Measurements from ENCODE around the gene BCAS3.
"Not testable (repeated sequence)": the region's sequence is repeated elsewhere in the genome, so short reads cannot be mapped to it uniquely, and the experiment has no call there.

The BCAS3 gene

DNA sequence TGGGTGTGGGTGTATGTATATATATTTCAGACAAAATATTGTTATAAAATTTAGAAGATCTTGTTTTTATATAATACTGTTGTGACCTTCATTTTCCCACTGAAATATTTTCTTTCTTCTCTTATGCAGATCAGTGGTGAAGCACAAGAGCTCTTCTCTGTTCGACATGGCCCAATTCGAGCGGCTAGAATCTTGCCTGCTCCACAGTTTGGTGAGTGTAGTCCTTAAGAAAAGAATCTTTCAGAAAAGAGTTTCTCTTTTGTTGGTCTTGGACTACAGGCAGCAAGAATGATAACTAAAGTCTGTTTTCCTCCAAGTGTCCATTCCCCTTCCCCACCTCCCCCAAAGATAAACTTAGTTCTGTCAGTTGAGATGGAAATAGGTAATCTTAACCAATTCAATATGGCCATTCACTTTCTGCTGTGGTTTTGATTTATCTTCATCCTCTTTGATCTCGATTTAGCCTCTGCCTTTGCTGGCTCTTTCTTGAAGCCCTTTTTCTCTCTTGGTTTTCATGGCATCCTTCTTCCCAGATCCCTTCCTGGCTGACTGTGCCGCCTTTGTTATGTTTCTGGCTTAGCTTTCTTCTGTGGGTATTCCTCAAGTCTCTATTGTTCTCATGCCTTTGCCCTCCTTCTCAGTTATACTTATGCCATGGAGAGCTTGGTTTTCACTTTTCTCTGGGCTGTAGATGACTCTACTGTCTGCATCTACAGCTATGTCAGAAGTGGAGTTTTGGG, 69.6 kb downstream of the BCAS3 start:
- DNase-seq (ENCODE audit: low read depth): no peak

DNA sequence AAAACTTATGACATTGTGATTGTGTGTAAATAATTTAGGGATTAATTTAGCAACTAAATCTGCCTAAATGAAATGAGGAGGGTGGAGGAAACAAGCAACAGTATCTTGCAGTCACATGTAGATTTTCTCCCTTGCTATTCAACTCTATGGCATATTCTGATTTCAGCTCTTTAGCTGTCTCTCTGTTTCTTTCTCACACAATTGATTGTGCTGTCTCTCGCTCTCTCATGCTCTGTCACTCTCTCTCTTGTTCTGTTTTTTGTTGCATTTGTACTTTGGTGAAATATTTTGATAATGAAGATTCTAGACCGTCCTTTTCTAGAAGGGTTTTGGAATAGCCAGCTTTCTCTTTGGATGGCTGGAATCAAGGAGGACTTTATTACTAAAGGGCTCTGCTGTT, 70.6 kb downstream of the BCAS3 start:
- no peak for DNase-seq (ENCODE audit: low read depth)

DNA sequence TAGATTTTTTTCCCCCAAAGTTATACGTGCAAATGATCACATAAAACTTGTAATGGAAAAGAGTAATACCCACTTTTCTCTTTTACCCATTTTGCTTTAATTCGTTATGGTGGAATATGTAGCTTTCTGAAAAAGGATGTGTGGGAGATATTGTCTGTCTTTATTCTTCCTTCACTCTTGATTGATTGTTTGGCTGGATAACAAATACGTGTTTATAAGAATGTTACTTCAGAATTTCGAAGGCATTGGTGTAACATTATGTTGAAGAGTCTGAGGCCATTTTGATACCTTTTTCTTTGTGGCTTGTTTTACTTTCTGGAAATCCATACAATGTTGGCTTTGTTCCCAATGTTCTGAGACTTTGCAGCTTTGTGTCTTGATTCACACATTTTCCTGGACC, 71.4 kb downstream of the BCAS3 start:
- DNase-seq (ENCODE audit: low read depth): no peak

DNA sequence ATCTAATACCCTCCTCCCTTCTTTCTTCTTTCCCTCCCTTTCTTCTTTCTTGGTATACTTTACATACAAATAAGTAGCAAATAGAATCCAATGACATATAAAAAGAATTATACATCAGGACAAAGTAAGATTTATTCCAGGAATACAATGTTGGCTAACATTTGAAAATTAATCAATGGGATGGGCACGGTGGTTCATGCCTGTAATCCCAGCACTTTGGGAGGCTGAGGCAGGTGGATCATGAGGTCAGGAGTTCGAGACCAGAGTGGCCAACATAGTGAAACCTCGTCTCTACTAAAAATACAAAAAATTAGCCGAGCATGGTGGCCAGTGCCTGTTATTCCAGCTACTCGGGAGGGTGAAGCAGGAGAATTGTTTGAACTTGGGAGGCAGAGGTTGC, 72.1 kb downstream of the BCAS3 start:
- DNase-seq (ENCODE audit: low read depth): no peak

DNA sequence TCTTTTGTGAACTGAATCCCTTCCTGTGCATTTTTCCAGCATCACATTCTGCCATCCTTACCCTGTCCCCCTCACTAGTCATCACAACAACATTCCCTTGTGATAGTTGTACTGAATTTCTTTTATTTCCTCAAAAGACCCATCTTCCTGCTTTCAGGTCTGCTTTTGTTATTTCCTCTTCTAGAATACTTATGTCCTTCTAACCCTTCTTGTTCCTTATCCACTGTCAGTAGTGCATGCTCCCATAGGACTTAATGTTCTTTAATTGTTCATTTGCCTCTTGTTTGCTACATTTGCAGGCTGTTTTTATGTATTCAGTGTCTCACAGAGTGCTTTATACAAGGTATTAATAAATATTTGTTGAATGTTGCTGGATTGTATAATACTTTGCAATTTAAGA, 73.0 kb downstream of the BCAS3 start:
- DNase-seq (ENCODE audit: low read depth): no peak

DNA sequence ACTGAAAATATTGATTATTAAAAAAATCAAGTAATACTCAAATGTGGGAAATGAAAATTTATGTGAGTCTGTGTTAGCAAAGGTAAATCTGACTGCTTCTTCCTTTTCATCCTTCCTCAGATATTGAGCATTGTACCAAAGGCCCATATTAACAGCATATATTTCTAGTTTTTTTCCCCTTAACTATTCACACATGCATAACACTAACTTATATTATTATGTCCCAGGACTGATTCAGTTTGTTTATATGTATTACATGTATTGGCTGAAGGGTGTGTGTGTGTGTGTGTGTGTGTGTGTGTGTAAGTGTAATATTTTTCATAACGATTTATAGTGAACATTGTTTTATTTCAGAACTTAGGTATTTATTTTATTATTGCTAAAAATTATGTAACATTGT, 74.2 kb downstream of the BCAS3 start:
- no peak for DNase-seq (ENCODE audit: low read depth)

DNA sequence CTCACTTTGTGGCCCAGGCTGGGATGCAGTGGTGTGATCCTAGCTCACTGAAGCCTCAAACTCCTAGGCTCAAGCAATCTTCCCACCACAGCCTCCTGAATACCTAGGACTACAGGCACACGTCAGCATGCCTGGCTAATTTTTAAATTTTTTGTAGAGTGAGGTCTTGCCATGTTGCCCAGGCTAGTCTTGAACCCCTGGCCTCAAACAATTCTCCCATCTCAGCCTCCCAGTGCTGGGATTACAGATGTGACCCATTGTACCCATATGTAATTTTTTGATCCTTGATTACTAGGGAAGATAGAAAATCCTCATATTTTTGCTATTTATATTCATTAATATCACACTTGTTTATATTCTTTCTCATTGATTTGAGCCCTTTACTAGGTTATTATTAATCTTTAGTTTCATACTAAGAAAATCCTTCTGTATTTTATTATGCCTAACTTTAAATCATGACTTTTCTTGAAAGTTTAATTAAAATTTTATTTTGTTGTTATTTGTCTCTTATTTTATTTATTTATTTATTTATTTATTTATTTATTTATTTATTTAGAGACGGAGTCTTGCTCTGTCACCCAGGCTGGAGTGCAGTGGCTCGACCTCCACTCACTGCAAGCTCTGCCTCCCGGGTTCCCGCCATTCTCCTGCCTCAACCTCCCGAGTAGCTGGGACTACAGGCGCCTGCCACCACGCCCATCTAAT, 75.4 kb downstream of the BCAS3 start:
- DNase-seq (ENCODE audit: low read depth): no peak

DNA sequence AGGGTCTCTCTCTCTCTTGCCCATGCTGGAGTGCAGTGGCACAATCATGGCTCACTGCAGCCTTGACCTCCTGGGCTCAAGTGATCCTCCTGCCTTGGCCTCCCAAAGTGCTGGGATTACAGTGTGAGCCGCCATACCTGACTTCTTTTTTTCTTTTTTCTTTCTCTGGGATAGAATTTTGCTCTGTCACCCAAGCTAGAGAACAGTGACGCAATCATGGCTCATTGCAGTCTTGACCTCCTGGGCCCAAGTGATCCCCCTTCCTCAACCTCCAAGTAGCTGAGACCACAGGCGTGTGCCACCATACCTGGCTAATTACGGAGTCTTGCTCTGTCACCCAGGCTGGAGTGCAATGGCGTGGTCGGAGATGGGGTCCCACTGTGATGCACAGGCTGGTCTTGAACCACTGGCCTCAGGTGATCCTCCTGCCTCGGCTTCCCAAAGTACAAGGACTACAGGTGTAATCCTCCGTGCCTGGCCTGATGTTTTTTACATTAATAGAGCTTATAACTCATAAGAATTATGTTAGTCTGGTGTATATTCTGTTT, 76.5 kb downstream of the BCAS3 start:
- DNase-seq (ENCODE audit: low read depth): no peak

DNA sequence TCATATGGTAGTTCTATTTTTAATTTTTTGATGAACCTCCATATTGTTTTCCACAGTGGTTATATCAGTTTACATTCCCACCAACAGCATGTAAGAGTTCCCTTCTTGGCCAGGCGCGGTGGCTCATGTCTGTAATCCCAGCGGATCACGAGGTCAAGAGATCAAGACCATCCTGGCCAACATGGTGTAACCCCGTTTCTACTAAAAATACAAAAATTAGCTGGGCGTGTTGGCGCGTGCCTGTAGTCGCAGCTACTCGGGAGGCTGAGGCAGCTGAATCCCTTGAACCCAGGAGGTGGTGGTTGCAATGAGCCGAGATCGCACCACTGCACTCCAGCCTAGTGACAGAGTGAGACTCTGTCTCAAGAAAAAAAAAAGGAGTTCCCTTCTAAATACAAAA, 79.1 kb downstream of the BCAS3 start:
- DNase-seq (ENCODE audit: low read depth): not testable (repeated sequence)

DNA sequence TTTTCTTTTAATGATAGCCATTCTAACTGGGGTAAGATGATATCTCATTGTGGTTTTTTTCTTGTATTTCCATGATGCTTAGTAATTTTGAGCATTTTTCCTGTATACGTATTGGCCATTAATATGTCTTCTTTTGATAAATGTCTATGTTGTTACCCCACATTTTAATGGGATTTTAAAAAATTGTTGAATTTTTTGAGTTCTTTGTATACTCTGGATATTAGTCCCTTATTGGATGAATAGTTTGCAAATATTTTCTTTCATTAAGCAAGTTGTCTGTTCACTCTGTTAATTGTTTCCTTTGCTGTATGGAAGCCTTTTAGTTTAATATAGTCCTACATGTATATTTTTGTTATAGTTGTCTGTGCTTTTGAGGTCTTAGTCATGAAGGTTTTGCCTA, 79.8 kb downstream of the BCAS3 start:
- DNase-seq (ENCODE audit: low read depth): no peak

DNA sequence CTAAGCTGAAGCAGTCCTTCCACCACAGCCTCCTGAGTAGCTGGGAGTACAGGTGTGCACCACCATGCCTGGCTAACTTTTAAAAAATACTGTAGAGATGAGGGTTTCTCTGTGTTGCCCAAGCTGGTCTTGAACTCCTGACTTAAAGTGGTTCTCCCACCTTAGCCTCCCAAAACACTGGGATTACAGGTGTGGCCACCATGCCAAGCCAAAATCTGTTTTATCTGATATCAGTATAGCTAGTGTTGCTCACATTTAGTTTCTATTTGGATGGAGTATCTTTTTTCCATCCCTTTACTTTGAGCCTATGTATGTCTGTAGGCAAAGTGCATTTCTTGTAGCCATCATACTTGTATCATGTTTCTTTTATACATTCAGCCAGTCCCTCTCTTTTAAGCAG, 82.1 kb downstream of the BCAS3 start:
- no peak for DNase-seq (ENCODE audit: low read depth)

DNA sequence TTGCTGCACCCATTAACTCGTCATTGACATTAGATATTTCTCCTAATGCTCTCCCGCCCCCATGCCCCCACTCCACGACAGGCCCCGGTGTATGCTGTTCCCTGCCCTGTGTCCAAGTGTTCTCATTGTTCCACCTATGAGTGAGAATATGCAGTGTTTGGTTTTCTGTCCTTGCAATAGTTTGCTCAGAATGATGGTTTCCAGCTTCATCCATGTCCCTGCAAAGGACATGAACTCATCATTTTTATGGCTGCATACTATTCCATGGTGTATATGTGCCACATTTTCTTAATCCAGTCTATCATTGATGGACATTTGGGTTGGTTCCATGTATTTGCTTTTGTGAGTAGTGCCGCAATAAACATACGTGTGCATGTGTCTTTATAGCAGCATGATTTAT, 83.7 kb downstream of the BCAS3 start:
- DNase-seq (ENCODE audit: low read depth): not testable (repeated sequence)

DNA sequence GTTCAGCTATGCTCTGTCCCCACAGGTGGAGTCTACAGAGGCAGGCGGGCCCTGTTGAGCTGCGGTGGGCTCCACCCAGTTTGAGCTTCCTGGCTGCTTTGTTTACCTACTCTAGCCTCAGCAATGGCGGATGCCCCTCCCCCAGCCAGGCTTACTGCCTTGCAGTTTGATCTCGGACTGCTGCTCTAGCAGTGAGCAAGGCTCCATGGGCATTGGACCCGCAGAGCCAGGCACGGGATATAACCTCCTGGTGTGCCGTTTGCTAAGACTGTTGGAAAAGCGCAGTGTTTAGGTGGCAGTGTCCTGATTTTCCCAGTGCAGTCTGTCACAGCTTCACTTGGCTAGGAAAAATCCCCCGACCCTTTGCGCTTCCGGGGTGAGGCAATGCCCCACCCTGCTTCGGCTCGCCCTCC, 89.1 kb downstream of the BCAS3 start:
- DNase-seq (ENCODE audit: low read depth): no peak

DNA sequence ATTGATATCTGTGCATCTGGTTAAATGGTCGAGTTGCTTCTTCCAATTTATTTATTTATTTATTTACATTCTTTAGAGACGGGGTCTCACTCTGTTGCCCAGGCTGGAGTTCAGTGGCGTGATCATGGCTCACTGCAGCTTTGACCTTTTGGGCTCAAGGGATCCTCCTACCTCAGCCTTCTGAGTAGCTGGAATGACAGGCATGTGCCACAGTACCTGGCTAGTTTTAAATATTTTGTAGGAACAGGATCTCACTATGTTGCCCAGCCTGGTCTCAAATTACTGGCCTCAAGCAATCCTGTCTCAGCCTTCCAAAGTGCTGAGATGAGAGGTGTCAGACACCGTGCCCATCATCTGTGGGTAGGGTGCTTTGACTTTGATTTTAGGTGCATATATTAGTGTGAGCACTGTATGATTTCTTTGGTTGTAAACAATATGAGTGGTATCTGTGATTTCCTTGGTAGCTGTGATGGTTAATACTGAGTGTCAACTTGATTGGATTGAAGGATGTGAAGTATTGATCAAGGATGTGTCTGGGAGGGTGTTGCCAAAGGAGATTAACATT, 90.2 kb downstream of the BCAS3 start:
- DNase-seq (ENCODE audit: low read depth): no peak

DNA sequence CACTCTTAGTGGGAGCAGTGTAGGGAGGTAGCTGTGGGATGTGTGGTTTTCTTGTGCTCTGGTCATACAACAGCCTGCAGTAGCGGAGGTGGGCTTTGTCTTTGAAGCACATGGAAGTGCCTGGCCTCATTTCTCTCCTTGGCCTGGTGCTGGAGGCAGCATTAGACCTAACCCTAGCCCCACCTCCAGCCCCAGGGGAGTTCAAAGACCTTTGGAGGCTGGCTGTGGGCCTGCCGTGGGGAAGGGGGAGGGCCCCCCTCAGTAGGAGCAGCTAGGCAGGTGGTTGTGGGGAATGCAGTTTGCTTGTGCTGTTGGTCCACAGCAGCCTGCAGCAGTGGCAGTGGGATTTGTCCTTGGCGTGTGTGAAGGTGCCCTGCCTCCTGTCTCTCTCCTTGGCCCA, 91.7 kb downstream of the BCAS3 start:
- no peak for DNase-seq (ENCODE audit: low read depth)

DNA sequence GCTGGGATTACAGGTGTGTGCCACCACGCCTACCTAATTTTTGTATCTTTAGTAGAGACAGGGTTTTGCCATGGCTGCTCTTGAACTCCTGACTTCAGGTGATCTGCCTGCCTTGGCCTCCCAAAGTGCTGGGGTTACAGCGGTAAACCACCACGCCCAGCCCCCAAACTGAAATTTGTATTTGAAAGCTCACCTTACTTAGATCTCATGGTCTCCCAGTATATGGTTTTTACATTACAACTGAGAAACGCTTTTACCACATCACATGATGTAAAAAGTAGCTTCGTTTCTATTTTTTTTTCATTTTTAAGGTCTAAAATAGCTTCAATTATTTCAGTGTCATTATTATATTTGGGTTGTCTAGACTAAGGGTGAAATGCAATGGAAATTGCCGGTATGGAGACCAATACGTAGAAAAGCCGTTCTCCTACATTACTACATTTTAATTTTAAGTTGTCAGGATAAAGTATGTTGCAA, 93.3 kb downstream of the BCAS3 start:
- DNase-seq (ENCODE audit: low read depth): no peak

DNA sequence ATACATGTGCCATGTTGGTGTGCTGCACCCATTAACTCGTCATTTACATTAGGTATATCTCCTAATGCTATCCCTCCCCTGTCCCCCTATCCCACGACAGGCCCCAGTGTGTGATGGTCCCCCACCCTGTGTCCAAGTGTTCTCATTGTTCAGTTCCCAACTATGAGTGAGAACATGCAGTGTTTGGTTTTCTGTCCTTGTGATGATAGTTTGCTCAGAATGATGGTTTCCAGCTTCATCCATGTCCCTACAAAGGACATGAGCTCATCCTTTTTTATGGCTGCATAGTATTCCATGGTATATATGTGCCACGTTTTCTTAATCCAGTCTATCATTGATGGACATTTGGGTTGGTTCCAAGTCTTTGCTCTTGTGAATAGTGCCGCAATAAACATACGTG, 94.0 kb downstream of the BCAS3 start:
- DNase-seq (ENCODE audit: low read depth): not testable (repeated sequence)

DNA sequence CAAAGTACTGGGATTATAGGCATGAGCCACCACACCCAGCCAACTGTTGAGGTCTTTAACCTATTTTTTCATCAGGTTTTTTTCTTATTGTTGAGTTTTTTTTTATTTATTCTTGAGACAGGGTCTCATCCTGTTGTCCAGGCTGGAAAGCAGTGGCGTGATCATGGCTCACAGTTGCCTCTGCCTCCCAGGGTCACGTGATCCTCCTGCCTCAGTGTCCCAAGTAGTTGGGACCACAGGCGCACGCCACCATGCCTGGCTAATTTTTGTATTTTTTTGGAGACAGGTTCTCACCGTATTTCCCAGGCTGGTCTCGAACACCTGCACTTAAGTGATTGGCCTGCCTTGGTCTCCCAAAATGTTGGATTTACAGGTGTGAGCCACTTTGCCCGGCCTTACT, 95.9 kb downstream of the BCAS3 start:
- no peak for DNase-seq (ENCODE audit: low read depth)

DNA sequence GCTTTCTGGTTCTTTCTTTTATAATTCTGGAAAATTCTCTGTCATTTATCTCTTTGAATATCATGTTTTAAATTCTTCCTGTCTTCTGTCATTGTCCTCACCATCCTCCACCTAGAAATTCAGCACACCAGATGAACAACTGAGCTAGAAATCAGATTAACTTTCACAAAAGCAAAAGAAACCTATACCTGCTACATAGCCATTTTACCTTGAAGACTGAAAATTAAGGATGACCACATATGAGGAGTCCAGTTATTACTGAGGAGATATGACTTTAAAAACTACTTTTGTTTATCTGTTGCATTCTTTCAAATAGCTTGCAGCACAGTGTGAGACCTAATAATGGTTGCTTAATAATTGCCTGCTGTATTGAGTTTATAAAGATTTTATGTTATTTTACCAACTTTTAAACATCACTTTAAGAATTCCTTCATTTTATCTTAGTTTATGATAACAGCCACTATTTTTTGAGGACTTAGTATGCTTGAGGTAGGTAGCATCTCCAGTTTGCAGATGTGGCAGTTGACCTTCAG, 104.3 kb downstream of the BCAS3 start:
- DNase-seq (ENCODE audit: low read depth): no peak

DNA sequence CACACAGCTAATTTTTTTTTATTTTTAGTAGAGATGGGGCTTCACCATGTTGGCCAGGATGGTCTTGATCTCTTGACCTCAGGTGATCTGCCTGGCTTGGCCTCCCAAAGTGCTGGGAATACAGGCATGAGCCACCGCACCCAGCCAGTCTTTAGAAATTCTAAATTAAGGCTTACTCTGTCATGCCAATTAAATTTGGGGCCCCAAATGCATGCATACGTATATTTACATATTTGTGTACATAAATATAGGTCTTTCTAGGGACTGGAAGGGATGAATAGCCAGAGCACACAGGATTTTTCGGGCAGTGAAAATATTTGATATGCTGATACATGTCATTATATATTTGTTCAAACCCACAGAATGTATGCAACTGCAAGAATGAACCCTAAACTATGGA, 105.1 kb downstream of the BCAS3 start:
- no peak for DNase-seq (ENCODE audit: low read depth)

DNA sequence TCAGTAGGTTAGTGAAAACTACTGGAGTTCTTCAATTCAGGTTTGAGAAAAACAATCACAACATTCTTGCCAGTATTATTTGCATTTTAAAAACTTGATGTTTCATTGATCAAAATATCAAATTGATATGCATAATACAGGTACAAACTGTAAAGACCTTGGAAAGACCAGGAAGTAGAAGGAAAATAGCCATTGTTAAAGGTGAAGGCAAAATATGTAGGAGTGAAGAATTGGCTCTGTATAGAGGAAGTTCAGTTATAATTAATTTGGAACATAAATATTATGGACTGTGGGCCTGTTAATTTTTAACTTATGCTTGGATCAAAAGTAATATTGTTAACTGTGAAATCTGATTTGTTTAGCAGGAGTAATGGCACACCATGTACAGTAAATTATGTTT, 112.6 kb downstream of the BCAS3 start:
- no peak for DNase-seq (ENCODE audit: low read depth)

DNA sequence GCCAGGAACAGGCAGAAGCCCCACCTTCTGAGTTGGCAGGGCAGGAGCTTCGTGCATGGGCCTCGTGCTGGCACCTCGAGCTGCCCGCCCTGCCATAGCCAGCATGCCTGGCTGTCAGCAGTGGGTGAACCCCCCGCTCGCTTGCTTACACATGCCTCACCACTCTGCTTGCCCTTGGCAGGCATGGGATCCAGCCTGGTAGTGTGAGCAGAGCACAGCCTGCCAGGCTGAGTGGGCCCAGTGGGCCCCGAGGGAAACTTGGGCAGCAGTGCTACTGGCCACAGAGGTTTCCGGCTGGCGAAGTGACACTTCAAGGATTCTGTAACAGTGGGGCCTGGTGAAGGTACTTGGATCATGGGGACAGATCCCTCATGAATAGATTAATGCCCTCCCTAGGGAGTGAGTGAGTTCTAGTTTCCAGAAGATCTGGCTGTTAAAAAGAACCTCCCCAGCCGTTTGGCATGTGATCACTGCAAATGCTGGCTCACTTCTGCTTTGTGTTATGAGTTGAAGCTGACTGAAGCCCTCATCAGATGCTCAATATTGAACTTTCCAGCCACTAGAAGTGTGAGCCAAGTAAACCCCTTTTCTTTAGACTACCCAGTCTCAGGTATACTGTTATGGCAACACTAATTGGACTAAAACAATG, 114.7 kb downstream of the BCAS3 start:
- no peak for DNase-seq (ENCODE audit: low read depth)

Measured in HS-27A (cell line).